ENCODE results near the gene PDGFB. TPM values are rescaled to one million over a fixed set of nuclear protein-coding genes. Genes with fewer than 3 reads are reported as not detected.

The PDGFB gene
- total and polyA plus RNA-seq, 9 of the 15 experiments (the other 6 are each of a cell fraction or from before 2014, with no cell fraction given), result 0.07 to 4.0 (median 0.48) TPM; not detected in 1

GRCh38 chr22:39277142-39277607 lies 32.4 kb upstream of the PDGFB start (continued):
- no peak for TF ChIP-seq CHD7 (IDR thresholded peaks at IDR 0.05; ENCODE audit: low read depth, low read length)
- no peak for TF ChIP-seq SNIP1 (IDR thresholded peaks at IDR 0.05; ENCODE audit: low read depth)
- TF ChIP-seq ZNF507 (tag; conservative IDR thresholded peaks at IDR 0.05), result no peak
- no peak for TF ChIP-seq RREB1 (CRISPR knock-in tag; IDR thresholded peaks at IDR 0.05)
- no peak for TF ChIP-seq CEBPG (CRISPR knock-in tag; IDR thresholded peaks at IDR 0.05)
- 0 out of 4 replicates have a peak, but pooled peaks of 1 of the 2 experiments have one; percentile 27 for TF ChIP-seq CEBPG (tag; conservative IDR thresholded peaks at IDR 0.05 in 1 of 2, IDR thresholded peaks at IDR 0.05 in 1 of 2)
- no peak for TF ChIP-seq ZNF311 (CRISPR knock-in tag; IDR thresholded peaks at IDR 0.05)
- TF ChIP-seq NR2F6 (CRISPR knock-in tag; IDR thresholded peaks at IDR 0.05), result no peak
- no peak for TF ChIP-seq SMARCE1 (IDR thresholded peaks at IDR 0.05)
- TF ChIP-seq CHD1 (IDR thresholded peaks at IDR 0.05; ENCODE audit: low read length), result no peak
- TF ChIP-seq GATAD2B (IDR thresholded peaks at IDR 0.05; ENCODE audit: borderline replicate concordance), result no peak
- TF ChIP-seq FOXK1 (CRISPR knock-in tag; IDR thresholded peaks at IDR 0.05; ENCODE audit: borderline replicate concordance), result no peak

Data from K562 (cell line).